NCI-H2196 treated with DMSO at 0.1 percent for 48 hours (cell line): ENCODE measurements around the gene NBPF9.
"Not testable (repeated sequence)": the region's sequence is repeated elsewhere in the genome, so short reads cannot be mapped to it uniquely, and the experiment has no call there.

Experiments used
- DNase-seq: peaks from one replicate; lab custom pipeline; 2025; ENCODE audit not compliant: unreplicated experiment; lab: John Stamatoyannopoulos, UW

Gene NBPF9

GRCh38 chr1:149103109-149104081 lies at the start of gene NBPF9:
Gene NBPF9 (minus strand): TSS chr1:149103551. CDS start chr1:149082139, 21,412 bp downstream.
- not testable (repeated sequence) for DNase-seq

- not testable (repeated sequence) for DNase-seq
Observed at GRCh38 chr1:149149909-149150308, 46.6 kb upstream of the NBPF9 start.

- DNase-seq, result not testable (repeated sequence)
Observed at GRCh38 chr1:149137585-149137984, 34.2 kb upstream of the NBPF9 start.

- DNase-seq, result not testable (repeated sequence)
Observed at GRCh38 chr1:149130938-149131337, 27.6 kb upstream of the NBPF9 start.

GRCh38 chr1:149129245-149129644 lies 25.9 kb upstream of the NBPF9 start:
- not testable (repeated sequence) for DNase-seq

- DNase-seq, result not testable (repeated sequence)
Observed at GRCh38 chr1:149126555-149127145, 23.3 kb upstream of the NBPF9 start.

GRCh38 chr1:149123948-149124926 lies 20.9 kb upstream of the NBPF9 start:
- DNase-seq, result not testable (repeated sequence)

- DNase-seq, result not testable (repeated sequence)
Observed at GRCh38 chr1:149112828-149113227, 9.5 kb upstream of the NBPF9 start.

- not testable (repeated sequence) for DNase-seq
Observed at GRCh38 chr1:149110343-149110742, 7.0 kb upstream of the NBPF9 start.

- DNase-seq, result not testable (repeated sequence)
Observed at GRCh38 chr1:149102574-149102973, 777 bp downstream of the NBPF9 start.

- not testable (repeated sequence) for DNase-seq
Observed at GRCh38 chr1:149098276-149098675, 5.1 kb downstream of the NBPF9 start.

- not testable (repeated sequence) for DNase-seq
Observed at GRCh38 chr1:149093155-149093554, 10.2 kb downstream of the NBPF9 start.

- DNase-seq, result not testable (repeated sequence)
Observed at GRCh38 chr1:149075505-149076127, 27.7 kb downstream of the NBPF9 start.

GRCh38 chr1:149064611-149065010 lies 38.7 kb downstream of the NBPF9 start:
- not testable (repeated sequence) for DNase-seq

GRCh38 chr1:149043056-149043455 lies 60.3 kb downstream of the NBPF9 start:
- not testable (repeated sequence) for DNase-seq

- not testable (repeated sequence) for DNase-seq
Observed at GRCh38 chr1:149033916-149034315, 69.4 kb downstream of the NBPF9 start.

GRCh38 chr1:149024327-149024726 lies 79.0 kb downstream of the NBPF9 start:
- not testable (repeated sequence) for DNase-seq

- DNase-seq, result not testable (repeated sequence)
Observed at GRCh38 chr1:149018577-149018976, 84.8 kb downstream of the NBPF9 start.

GRCh38 chr1:149016626-149017025 lies 86.7 kb downstream of the NBPF9 start:
- not testable (repeated sequence) for DNase-seq

GRCh38 chr1:149015522-149015921 lies 87.8 kb downstream of the NBPF9 start:
- not testable (repeated sequence) for DNase-seq
